ENCODE results near the gene SOBP.

GRCh38 chr6:107689190-107689589, 199.3 kb downstream of the SOBP start:
- no peak for TF ChIP-seq CTCF (conservative IDR thresholded peaks at IDR 0.05)
- no peak for TF ChIP-seq EZH2 (IDR thresholded peaks at IDR 0.05; ENCODE audit: low read depth)

Measured in PC-9 (cell line).